BJ (cell line): ENCODE results near the gene CACNA2D2. TPM values are rescaled to one million over a fixed set of nuclear protein-coding genes. Genes with fewer than 3 reads are reported as not detected.

Experiments
- CTCF ChIA-PET: fragments of 350-600 bp; formaldehyde crosslinking; extraction: SDS; loops from one replicate; lab custom pipeline; 2021; ENCODE audit warnings: antibody characterized with exemption, inconsistent platforms; lab: Yijun Ruan, JAX
- POLR2A ChIA-PET: fragments of 300-600 bp; sonication (Branson Sonifier 250); formaldehyde crosslinking; extraction: SDS; loops from one replicate; lab custom pipeline; 2021; ENCODE audit warnings: antibody characterized with exemption; lab: Charles Lee
- DNase-seq: peaks from one replicate; pipeline ENCODE4 v3.0.0-alpha.2; 2011; ENCODE audit warnings: low read depth
- H3K27me3 ChIP-seq: 2 replicates; pipeline ENCODE4 v1.6.0; 2011; ENCODE audit warnings: low read length; ENCODE audit not compliant: control insufficient read depth, insufficient read depth
- H3K36me3 ChIP-seq: 2 replicates; pipeline ENCODE4 v1.5.1; 2011; ENCODE audit warnings: low read length; ENCODE audit not compliant: control insufficient read depth, insufficient read depth
- H3K4me3 ChIP-seq: 2 replicates; pipeline ENCODE4 v1.5.1; 2011; ENCODE audit warnings: low read depth, mild to moderate bottlenecking, control low read depth, low read length
- polyA plus RNA-seq: library from polyadenylated mRNA; depleted of rRNA; stranded (reverse); fragments of >200 nt; gene quantifications from 2 replicates; pipeline ENCODE4 v1.2.3, GENCODE V29; 2011
- TF ChIP-seq, protein P1 (sequence below): IDR thresholded peaks from 2 replicates; pipeline ENCODE4 v1.5.1; 2011; ENCODE audit warnings: low read depth, mild to moderate bottlenecking, control low read depth, inconsistent platforms, low read length, moderate library complexity; ENCODE audit not compliant: insufficient read depth

Gene CACNA2D2
- polyA plus RNA-seq, 1 experiment: 0.11 TPM

DNA sequence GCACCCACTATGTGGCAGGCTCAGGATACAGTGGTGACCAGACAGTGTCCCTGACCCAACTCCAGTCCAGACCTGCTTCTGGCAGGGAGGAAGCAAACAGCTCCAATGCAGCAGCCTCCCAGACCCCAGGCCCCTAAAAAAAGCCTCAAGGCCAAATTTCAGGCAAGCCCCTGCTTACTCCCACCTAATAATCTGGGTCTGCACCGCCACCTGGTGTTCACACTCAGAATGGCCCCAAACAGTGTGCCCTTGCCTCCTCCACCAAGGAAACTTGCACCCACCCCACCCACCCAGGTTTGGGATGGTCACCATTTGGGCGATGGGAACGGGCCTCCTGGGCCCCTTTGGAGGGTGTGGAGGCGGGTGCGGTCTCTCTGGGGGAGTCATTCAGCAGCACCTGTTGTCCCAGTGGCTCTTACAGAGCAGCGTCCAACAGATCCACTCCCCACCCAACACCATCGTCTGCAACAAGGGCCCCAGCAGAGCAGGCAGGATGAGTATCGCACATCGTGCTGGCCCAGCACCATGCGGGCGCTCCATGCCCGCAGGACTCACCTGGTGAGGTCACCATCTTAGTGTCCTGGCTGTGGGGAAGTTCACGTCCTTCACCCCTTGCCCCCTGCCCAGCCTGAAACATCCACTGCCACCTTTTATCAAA, 46.8 kb upstream of the CACNA2D2 start:
- CTCF ChIA-PET: interaction anchor here (0.7 to 2.8 kb wide), 24 partner anchors 8 to 304 kb away, joined by 3 to 22 read pairs (median 4); partner anchors contain the start of genes C3orf18, CYB561D2, NPRL2 and ZMYND10
- Histone ChIP-seq H3K36me3 (no peaks in the 10 kb centered on the region), H3K4me3 (no peak overlapping the region), H3K27me3 (peaks cover 3% of the 10 kb centered on the region)
- POLR2A ChIA-PET: no interaction called here
- TF ChIP-seq, protein P1, sequence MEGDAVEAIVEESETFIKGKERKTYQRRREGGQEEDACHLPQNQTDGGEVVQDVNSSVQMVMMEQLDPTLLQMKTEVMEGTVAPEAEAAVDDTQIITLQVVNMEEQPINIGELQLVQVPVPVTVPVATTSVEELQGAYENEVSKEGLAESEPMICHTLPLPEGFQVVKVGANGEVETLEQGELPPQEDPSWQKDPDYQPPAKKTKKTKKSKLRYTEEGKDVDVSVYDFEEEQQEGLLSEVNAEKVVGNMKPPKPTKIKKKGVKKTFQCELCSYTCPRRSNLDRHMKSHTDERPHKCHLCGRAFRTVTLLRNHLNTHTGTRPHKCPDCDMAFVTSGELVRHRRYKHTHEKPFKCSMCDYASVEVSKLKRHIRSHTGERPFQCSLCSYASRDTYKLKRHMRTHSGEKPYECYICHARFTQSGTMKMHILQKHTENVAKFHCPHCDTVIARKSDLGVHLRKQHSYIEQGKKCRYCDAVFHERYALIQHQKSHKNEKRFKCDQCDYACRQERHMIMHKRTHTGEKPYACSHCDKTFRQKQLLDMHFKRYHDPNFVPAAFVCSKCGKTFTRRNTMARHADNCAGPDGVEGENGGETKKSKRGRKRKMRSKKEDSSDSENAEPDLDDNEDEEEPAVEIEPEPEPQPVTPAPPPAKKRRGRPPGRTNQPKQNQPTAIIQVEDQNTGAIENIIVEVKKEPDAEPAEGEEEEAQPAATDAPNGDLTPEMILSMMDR: peak; percentile 88
- no peak for DNase-seq

DNA sequence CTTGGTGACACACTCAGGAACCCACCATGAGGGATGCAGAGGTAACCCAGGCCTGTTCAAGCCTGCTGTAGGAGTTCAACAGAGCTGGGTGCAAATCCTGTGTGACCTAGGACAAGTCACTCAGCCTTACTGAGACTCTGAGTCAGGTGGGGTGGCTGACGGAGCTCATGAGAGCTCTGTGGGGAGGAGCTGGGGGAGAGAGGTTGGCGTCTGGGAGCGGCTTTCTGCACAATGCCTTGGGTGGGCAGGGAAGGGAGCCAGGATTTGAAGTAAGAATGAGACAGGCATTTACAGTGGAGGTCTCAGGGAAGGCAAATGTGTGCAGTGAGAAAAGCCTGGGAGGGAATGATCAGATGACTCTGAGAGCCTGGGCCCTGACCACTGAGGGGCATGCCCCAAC, 45.8 kb upstream of the CACNA2D2 start:
- Histone ChIP-seq H3K36me3 (no peaks in the 10 kb centered on the region), H3K27me3 (peaks cover 3% of the 10 kb centered on the region), H3K4me3 (no peak overlapping the region)
- ChIA-PET CTCF (interaction anchor here (0.8 to 2.8 kb wide), 18 partner anchors 9 to 213 kb away, joined by 3 to 13 read pairs (median 4); partner anchors contain the start of genes CYB561D2, NPRL2, RASSF1 and ZMYND10), POLR2A (no interaction called here)
- TF ChIP-seq, protein P1: no peak
- no peak for DNase-seq

DNA sequence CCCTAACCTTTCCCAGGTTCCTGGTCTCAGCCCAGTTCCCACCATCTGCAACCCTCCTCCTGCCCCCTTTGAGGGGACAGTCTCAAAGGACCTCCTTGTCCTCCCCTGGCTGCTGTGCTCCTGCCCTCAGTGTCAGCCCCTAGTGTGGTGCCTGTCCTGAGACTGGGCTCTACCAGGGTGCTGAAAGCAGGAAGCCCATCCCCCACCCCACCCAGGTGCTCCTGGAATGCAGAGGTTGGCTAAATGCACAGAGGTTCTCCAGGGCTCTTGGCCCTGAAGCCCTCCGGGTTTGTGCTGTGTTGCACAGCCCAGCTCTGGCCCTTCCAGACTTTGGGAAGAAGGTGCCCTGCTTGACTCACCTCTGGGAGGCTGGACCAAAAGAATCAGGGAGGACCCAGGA, 42.3 kb upstream of the CACNA2D2 start:
- ChIA-PET CTCF (interaction anchor here (0.9 to 6.4 kb wide), 4 partner anchors 11 to 198 kb away, joined by 3 to 98 read pairs (median 3); partner anchors contain the start of genes CYB561D2, NPRL2 and ZMYND10), POLR2A (no interaction called here)

DNA sequence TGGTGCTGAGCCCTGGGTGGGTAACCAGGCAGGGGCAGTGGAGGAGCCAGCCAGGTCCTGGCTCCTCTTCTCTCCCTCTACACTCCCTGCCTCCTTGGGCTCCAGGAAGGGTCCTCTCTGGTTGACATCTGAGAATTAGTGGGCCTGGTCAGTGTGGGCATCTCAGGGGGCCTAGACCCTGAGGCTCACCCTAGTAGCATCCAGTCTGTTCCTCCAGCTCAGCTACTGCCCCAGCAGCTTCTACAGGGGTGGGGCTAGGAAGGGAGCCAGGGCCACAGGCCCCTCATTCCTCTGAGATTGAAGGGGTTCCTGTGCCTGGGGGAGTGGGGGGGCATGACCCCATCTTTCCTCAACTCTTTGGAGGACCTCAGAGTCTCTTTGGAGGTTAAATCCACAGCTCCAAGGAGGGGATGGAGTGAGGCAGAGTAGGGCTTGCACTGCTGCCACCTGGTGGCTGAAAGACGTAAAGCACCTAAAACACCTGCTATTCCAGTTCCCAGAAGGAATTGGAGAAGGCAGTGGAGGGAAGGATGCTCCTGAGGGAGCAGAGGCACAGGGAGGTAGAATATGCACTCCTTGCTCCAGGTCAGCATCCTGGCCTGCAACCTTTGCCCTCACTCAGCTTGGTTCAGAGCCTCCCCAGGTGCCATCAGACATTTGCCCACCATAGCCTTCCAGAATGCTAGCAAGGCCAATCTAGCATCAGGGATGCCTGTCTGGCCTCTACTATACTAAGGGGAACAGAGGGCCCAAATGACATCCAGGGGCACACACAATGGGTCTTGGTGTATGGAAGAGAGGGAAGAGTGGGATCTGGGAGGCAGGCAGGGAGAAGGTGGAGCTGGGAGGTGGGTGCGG, 39.0 kb upstream of the CACNA2D2 start:
- DNase-seq: no peak
- TF ChIP-seq, protein P1: peak; percentile 93
- Histone ChIP-seq H3K4me3 (no peak overlapping the region), H3K27me3 (peaks cover 9% of the 10 kb centered on the region), H3K36me3 (no peaks in the 10 kb centered on the region)
- CTCF ChIA-PET: interaction anchor here (0.6 to 6.4 kb wide), 39 partner anchors 8 to 348 kb away, joined by 3 to 98 read pairs (median 4); partner anchors contain the start of genes CISH, CYB561D2, HYAL2 and NPRL2
- POLR2A ChIA-PET: no interaction called here

More for the DNA sequence above, 42.3 kb upstream of the CACNA2D2 start:
- DNase-seq: no peak
- no peaks in the 10 kb centered on the region for H3K36me3 ChIP-seq
- no peak overlapping the region for H3K4me3 ChIP-seq
- TF ChIP-seq, protein P1: no peak
- no peaks in the 10 kb centered on the region for H3K27me3 ChIP-seq
